Activated CD8-positive, alpha-beta memory T cell treated with anti-CD3 and anti-CD28 coated beads, Interleukin-2, amount 50 U/mL, for 4 hours (primary cell): Measurements from ENCODE around the gene CYP26C1.

Experiments used
- DNase-seq: peaks from one replicate; pipeline ENCODE4 v3.0.0-alpha.2; 2020

CYP26C1 gene

GRCh38 chr10:93059975-93060886 lies at the start of gene CYP26C1:
Gene CYP26C1, plus strand, starts transcription at chr10:93060798. Its CDS starts 466 bp downstream, at chr10:93061264.
- DNase-seq, result no peak

- no peak for DNase-seq
Measured at GRCh38 chr10:93015722-93016121, 44.9 kb upstream of the CYP26C1 start.

GRCh38 chr10:93023013-93023650 lies 37.5 kb upstream of the CYP26C1 start:
- DNase-seq, result no peak

- DNase-seq, result no peak
Measured at GRCh38 chr10:93026072-93026471, 34.5 kb upstream of the CYP26C1 start.

GRCh38 chr10:93027508-93027907 lies 33.1 kb upstream of the CYP26C1 start:
- DNase-seq, result no peak

- DNase-seq, result no peak
Measured at GRCh38 chr10:93028883-93029282, 31.7 kb upstream of the CYP26C1 start.

GRCh38 chr10:93030409-93030808 lies 30.2 kb upstream of the CYP26C1 start:
- no peak for DNase-seq

- DNase-seq, result no peak
Measured at GRCh38 chr10:93032105-93032808, 28.3 kb upstream of the CYP26C1 start.

- no peak for DNase-seq
Measured at GRCh38 chr10:93032809-93033137, 27.8 kb upstream of the CYP26C1 start.

- no peak for DNase-seq
Measured at GRCh38 chr10:93034426-93034825, 26.2 kb upstream of the CYP26C1 start.

- DNase-seq, result no peak
Measured at GRCh38 chr10:93039110-93039509, 21.5 kb upstream of the CYP26C1 start.

- DNase-seq, result no peak
Measured at GRCh38 chr10:93039721-93040120, 20.9 kb upstream of the CYP26C1 start.

GRCh38 chr10:93054486-93054885 lies 6.1 kb upstream of the CYP26C1 start:
- DNase-seq, result no peak

- DNase-seq, result no peak
Measured at GRCh38 chr10:93058139-93058538, 2.5 kb upstream of the CYP26C1 start.

GRCh38 chr10:93060887-93061593 lies 442 bp downstream of the CYP26C1 start:
- no peak for DNase-seq

GRCh38 chr10:93061594-93062513 lies 1.3 kb downstream of the CYP26C1 start:
- DNase-seq, result no peak

GRCh38 chr10:93062514-93063143 lies 2.0 kb downstream of the CYP26C1 start:
- no peak for DNase-seq

GRCh38 chr10:93063144-93063976 lies 2.8 kb downstream of the CYP26C1 start:
- no peak for DNase-seq

GRCh38 chr10:93063977-93064660 lies 3.5 kb downstream of the CYP26C1 start:
- DNase-seq, result no peak
